ENCODE data around the gene ADGRA3.
A peak's percentile ranks its signal among the peaks of the same experiment; 100 is the strongest.

Gene ADGRA3

DNA sequence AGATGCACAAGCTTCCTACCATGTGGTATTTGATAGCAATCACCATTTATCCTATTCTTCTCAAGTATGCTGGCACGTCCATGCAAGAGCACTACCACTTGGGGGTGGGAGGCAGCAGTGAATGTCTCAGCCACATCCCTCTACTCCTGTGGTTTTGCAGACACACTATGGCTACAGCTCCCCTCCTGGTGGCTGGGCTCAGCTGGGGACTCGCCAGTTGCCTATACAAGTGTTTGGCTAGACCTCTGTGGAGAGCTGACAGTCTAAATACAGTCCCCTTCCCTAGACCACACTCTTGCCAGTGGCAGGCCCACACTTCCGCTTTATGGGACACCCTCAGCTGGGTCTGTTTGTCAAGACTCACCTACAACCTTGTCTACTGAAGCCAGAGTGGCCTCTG lies 53.2 kb downstream of the ADGRA3 start:
- no peaks in the 10 kb centered on the region for H3K9me3 ChIP-seq (ENCODE audit: control insufficient read depth, insufficient read depth, low read depth, low read length)
- TF ChIP-seq ZNF561 (tag by site-specific recombination; IDR thresholded peaks at IDR 0.05; ENCODE audit: borderline replicate concordance) = no peak
- TF ChIP-seq YY1 (tag by site-specific recombination; IDR thresholded peaks at IDR 0.05) = no peak
- TF ChIP-seq YY2 (tag by site-specific recombination; IDR thresholded peaks at IDR 0.05) = no peak
- no peak for TF ChIP-seq ZNF544 (tag by site-specific recombination; IDR thresholded peaks at IDR 0.05)
- TF ChIP-seq, protein P1, sequence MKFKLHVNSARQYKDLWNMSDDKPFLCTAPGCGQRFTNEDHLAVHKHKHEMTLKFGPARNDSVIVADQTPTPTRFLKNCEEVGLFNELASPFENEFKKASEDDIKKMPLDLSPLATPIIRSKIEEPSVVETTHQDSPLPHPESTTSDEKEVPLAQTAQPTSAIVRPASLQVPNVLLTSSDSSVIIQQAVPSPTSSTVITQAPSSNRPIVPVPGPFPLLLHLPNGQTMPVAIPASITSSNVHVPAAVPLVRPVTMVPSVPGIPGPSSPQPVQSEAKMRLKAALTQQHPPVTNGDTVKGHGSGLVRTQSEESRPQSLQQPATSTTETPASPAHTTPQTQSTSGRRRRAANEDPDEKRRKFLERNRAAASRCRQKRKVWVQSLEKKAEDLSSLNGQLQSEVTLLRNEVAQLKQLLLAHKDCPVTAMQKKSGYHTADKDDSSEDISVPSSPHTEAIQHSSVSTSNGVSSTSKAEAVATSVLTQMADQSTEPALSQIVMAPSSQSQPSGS (tag by site-specific recombination; IDR thresholded peaks at IDR 0.05; ENCODE audit: low read depth) = no peak
- no peak for TF ChIP-seq ZNF585B (tag by site-specific recombination; IDR thresholded peaks at IDR 0.05)
- TF ChIP-seq MZF1 (tag by site-specific recombination; IDR thresholded peaks at IDR 0.05; ENCODE audit: borderline replicate concordance) = no peak
- POLR2A ChIA-PET = no interaction called here
- H3K36me3 ChIP-seq (ENCODE audit: control insufficient read depth in 2 of 2, insufficient read depth in 1 of 2, low read length in 2 of 2) = no peaks in the 10 kb centered on the region; a peak in 1 of 3 replicates
- CTCF ChIA-PET = interaction anchor here (0.7 to 0.8 kb wide), 2 partner anchors 23 to 776 kb away, joined by 3 read pairs; no protein-coding TSS in a partner anchor
- no peak overlapping the region for H3K4me3 ChIP-seq (ENCODE audit: low read depth, low read length)
- no peak overlapping the region for H3K27ac ChIP-seq (ENCODE audit: extremely low read depth, low read depth, low read length)
- no peaks in the 10 kb centered on the region for H3K4me1 ChIP-seq (ENCODE audit: control insufficient read depth, insufficient read depth, low read length)

DNA sequence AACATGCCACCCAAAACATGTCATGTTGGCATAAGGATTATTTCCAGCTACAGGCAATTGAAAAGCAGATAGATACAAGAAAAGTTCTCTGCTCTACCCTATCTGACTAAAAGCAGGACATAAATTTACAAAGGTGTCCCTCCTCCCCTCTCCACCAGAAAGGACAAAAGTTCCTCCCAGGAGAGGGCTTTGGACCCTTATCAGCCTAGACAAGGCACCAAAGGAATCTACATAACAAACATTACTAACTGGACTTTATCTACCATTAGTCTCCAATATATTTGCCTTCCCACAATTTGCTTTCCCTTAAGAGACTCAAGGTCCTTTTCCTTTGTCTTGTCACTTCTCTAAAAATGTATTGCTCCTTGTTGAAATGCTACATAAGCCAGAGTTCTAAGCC lies 55.6 kb downstream of the ADGRA3 start:
- peaks cover 4% of the 10 kb centered on the region; the same call in 1 of the 2 replicates for H3K4me1 ChIP-seq (ENCODE audit: control insufficient read depth, insufficient read depth, low read length)
- H3K9me3 ChIP-seq (ENCODE audit: control insufficient read depth, insufficient read depth, low read depth, low read length) = no peaks in the 10 kb centered on the region
- H3K36me3 ChIP-seq (ENCODE audit: control insufficient read depth in 2 of 2, insufficient read depth in 1 of 2, low read length in 2 of 2) = no peaks in the 10 kb centered on the region; a peak in 1 of 3 replicates
- no peak for TF ChIP-seq GFI1B (tag by site-specific recombination; IDR thresholded peaks at IDR 0.05)
- no peak for TF ChIP-seq MZF1 (tag by site-specific recombination; IDR thresholded peaks at IDR 0.05; ENCODE audit: borderline replicate concordance)
- TF ChIP-seq, protein P2, sequence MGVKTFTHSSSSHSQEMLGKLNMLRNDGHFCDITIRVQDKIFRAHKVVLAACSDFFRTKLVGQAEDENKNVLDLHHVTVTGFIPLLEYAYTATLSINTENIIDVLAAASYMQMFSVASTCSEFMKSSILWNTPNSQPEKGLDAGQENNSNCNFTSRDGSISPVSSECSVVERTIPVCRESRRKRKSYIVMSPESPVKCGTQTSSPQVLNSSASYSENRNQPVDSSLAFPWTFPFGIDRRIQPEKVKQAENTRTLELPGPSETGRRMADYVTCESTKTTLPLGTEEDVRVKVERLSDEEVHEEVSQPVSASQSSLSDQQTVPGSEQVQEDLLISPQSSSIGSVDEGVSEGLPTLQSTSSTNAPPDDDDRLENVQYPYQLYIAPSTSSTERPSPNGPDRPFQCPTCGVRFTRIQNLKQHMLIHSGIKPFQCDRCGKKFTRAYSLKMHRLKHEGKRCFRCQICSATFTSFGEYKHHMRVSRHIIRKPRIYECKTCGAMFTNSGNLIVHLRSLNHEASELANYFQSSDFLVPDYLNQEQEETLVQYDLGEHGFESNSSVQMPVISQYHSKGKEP (tag by site-specific recombination; IDR thresholded peaks at IDR 0.05) = no peak
- no peak for TF ChIP-seq ZSCAN16 (tag by site-specific recombination; IDR thresholded peaks at IDR 0.05)
- no peak for TF ChIP-seq ZBTB1 (tag by site-specific recombination; IDR thresholded peaks at IDR 0.05)
- TF ChIP-seq ZNF521 (tag by site-specific recombination; IDR thresholded peaks at IDR 0.05) = no peak
- no peak for TF ChIP-seq ZNF433 (tag by site-specific recombination; IDR thresholded peaks at IDR 0.05; ENCODE audit: low read depth)
- no peak for TF ChIP-seq HOXD13 (CRISPR knock-in tag; IDR thresholded peaks at IDR 0.05; ENCODE audit: borderline replicate concordance)
- TF ChIP-seq ZNF707 (tag by site-specific recombination; IDR thresholded peaks at IDR 0.05) = no peak
- no peak for TF ChIP-seq ZNF10 (tag by site-specific recombination; IDR thresholded peaks at IDR 0.05)
- no peak for TF ChIP-seq ZNF416 (tag by site-specific recombination; IDR thresholded peaks at IDR 0.05)
- no peak overlapping the region for H3K4me3 ChIP-seq (ENCODE audit: low read depth, low read length)
- ChIA-PET CTCF (no interaction called here), POLR2A (no interaction called here)
- H3K27ac ChIP-seq (ENCODE audit: extremely low read depth, low read depth, low read length) = no peak overlapping the region

DNA sequence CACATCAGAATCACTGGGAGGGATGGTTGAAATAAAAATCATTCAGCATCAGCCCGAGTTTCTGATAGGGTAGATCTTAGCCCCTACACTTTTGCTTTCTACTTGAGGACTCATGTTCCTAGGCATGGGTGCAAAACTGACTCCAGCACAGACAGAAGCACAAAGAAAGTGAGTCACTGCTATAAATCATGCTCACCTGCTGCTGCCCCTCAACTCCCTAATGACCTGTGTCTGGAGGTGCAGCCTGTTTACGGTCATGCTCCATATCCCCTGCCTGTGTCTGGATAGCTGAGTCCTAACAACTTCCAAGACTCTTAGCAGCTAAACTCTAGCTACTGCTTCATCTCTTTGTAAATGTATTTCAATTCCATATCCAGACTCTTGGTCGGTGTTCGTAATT lies 57.8 kb downstream of the ADGRA3 start:
- H3K36me3 ChIP-seq (ENCODE audit: control insufficient read depth in 2 of 2, insufficient read depth in 1 of 2, low read length in 2 of 2) = no peaks in the 10 kb centered on the region; a peak in 1 of 3 replicates
- H3K27ac ChIP-seq (ENCODE audit: extremely low read depth, low read depth, low read length) = no peak overlapping the region
- POLR2A ChIA-PET = no interaction called here
- H3K9me3 ChIP-seq (ENCODE audit: control insufficient read depth, insufficient read depth, low read depth, low read length) = no peaks in the 10 kb centered on the region
- CTCF ChIA-PET = interaction anchor here (0.6 kb wide), 1 partner anchor 23 kb away, joined by 3 read pairs; no protein-coding TSS in a partner anchor
- no peak overlapping the region for H3K4me3 ChIP-seq (ENCODE audit: low read depth, low read length)
- H3K4me1 ChIP-seq (ENCODE audit: control insufficient read depth, insufficient read depth, low read length) = peaks cover 5% of the 10 kb centered on the region; the same call in 1 of the 2 replicates
- TF ChIP-seq, protein P3, sequence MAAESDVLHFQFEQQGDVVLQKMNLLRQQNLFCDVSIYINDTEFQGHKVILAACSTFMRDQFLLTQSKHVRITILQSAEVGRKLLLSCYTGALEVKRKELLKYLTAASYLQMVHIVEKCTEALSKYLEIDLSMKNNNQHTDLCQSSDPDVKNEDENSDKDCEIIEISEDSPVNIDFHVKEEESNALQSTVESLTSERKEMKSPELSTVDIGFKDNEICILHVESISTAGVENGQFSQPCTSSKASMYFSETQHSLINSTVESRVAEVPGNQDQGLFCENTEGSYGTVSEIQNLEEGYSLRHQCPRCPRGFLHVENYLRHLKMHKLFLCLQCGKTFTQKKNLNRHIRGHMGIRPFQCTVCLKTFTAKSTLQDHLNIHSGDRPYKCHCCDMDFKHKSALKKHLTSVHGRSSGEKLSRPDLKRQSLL (tag by site-specific recombination; IDR thresholded peaks at IDR 0.05) = no peak
- TF ChIP-seq PRDM1 (tag by site-specific recombination; IDR thresholded peaks at IDR 0.05) (no peak), OSR2 (tag by site-specific recombination; IDR thresholded peaks at IDR 0.05) (peak; percentile 86), GLIS1 (tag by site-specific recombination; IDR thresholded peaks at IDR 0.05) (peak; percentile 53; the same call in 1 of the 2 replicates), ZNF660 (tag by site-specific recombination; IDR thresholded peaks at IDR 0.05) (no peak), SCRT1 (tag by site-specific recombination; IDR thresholded peaks at IDR 0.05; ENCODE audit: borderline replicate concordance) (peak; percentile 45; the same call in 1 of the 2 replicates), WT1 (tag by site-specific recombination; IDR thresholded peaks at IDR 0.05) (peak; percentile 78)
- TF ChIP-seq, protein P4, sequence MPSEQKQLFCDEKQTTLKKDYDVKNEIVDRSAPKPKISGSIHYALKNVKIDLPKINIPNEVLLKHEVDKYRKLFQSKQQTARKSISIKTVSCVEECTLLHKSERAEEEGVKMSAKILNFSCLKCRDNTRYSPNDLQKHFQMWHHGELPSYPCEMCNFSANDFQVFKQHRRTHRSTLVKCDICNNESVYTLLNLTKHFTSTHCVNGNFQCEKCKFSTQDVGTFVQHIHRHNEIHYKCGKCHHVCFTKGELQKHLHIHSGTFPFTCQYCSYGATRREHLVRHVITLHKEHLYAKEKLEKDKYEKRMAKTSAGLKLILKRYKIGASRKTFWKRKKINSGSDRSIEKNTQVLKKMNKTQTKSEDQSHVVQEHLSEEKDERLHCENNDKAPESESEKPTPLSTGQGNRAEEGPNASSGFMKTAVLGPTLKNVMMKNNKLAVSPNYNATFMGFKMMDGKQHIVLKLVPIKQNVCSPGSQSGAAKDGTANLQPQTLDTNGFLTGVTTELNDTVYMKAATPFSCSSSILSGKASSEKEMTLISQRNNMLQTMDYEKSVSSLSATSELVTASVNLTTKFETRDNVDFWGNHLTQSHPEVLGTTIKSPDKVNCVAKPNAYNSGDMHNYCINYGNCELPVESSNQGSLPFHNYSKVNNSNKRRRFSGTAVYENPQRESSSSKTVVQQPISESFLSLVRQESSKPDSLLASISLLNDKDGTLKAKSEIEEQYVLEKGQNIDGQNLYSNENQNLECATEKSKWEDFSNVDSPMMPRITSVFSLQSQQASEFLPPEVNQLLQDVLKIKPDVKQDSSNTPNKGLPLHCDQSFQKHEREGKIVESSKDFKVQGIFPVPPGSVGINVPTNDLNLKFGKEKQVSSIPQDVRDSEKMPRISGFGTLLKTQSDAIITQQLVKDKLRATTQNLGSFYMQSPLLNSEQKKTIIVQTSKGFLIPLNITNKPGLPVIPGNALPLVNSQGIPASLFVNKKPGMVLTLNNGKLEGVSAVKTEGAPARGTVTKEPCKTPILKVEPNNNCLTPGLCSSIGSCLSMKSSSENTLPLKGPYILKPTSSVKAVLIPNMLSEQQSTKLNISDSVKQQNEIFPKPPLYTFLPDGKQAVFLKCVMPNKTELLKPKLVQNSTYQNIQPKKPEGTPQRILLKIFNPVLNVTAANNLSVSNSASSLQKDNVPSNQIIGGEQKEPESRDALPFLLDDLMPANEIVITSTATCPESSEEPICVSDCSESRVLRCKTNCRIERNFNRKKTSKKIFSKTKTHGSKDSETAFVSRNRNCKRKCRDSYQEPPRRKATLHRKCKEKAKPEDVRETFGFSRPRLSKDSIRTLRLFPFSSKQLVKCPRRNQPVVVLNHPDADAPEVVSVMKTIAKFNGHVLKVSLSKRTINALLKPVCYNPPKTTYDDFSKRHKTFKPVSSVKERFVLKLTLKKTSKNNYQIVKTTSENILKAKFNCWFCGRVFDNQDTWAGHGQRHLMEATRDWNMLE (tag by site-specific recombination; conservative IDR thresholded peaks at IDR 0.05; ENCODE audit: low read depth) = no peak

Data from HEK293 (cell line).